GM12878 (cell line): ENCODE data around the gene ANAPC16. TPM values are rescaled to one million over a fixed set of nuclear protein-coding genes. Genes with fewer than 3 reads are reported as not detected.

Experiments used
- EGR1 ChIP-seq, 2 experiments: IDR thresholded peaks; 1 replicate in 1 of 2; 2 replicates in 1 of 2; pipeline ENCODE4 v1.6.1; 2011 to 2012; ENCODE audit warnings: low read depth in 2 of 2, low read length in 2 of 2, borderline replicate concordance in 1 of 2, mild to moderate bottlenecking in 1 of 2, moderate library complexity in 1 of 2
- FOS ChIP-seq: IDR thresholded peaks from 3 replicates; pipeline ENCODE4 v1.6.1; 2011; ENCODE audit warnings: borderline replicate concordance; ENCODE audit not compliant: insufficient read length; ENCODE audit errors: extremely low read depth
- FOXK2 ChIP-seq: fragments of 450-650 bp; IDR thresholded peaks from 2 replicates; pipeline ENCODE4 v1.6.1; 2017; ENCODE audit warnings: mild to moderate bottlenecking, moderate library complexity
- FOXM1 ChIP-seq: IDR thresholded peaks from 2 replicates; pipeline ENCODE4 v1.6.1; 2012; ENCODE audit warnings: low read depth, mild to moderate bottlenecking, inconsistent platforms, low read length, moderate library complexity
- HDAC2 ChIP-seq: fragments of 200-600 bp; sonication (generic); IDR thresholded peaks from 2 replicates; pipeline ENCODE4 v1.6.1; 2017
- HSF1 ChIP-seq: fragments of 150-350 bp; IDR thresholded peaks from 2 replicates; pipeline ENCODE4 v1.6.1; 2014; ENCODE audit warnings: mild to moderate bottlenecking, low read depth, low read length
- IKZF2 ChIP-seq, 2 experiments: fragments of 450-650 bp; IDR thresholded peaks; 2 replicates each; pipeline ENCODE4 v1.6.1; 2017; ENCODE audit warnings: mild to moderate bottlenecking in 2 of 2, moderate library complexity in 2 of 2
- KLF5 ChIP-seq: fragments of 450-650 bp; IDR thresholded peaks from 2 replicates; pipeline ENCODE4 v1.6.1; 2014; ENCODE audit warnings: mild to moderate bottlenecking; ENCODE audit not compliant: partially characterized antibody
- MXI1 ChIP-seq: fragments of 150-350 bp; IDR thresholded peaks from 2 replicates; pipeline ENCODE4 v1.6.1; 2011; ENCODE audit warnings: low read depth, mild to moderate bottlenecking, inconsistent platforms, low read length, improper control_type of control experiment
- PAX8 ChIP-seq: fragments of 450-650 bp; IDR thresholded peaks from 2 replicates; pipeline ENCODE4 v1.6.1; 2017; ENCODE audit warnings: mild to moderate bottlenecking, moderate library complexity
- RB1 ChIP-seq: fragments of 450-650 bp; formaldehyde crosslinking; IDR thresholded peaks from 2 replicates; pipeline ENCODE4 v1.6.1; 2017; ENCODE audit warnings: mild to moderate bottlenecking, borderline replicate concordance
- RFX5 ChIP-seq: IDR thresholded peaks from 2 replicates; pipeline ENCODE4 v1.6.1; 2011; ENCODE audit warnings: low read depth, low read length, improper control_type of control experiment
- SIN3A ChIP-seq: IDR thresholded peaks from 2 replicates; pipeline ENCODE4 v1.6.1; 2012; ENCODE audit warnings: low read depth, low read length, improper control_type of control experiment
- SMAD1 ChIP-seq: fragments of 450-650 bp; IDR thresholded peaks from 2 replicates; pipeline ENCODE4 v1.6.1; 2018; ENCODE audit warnings: mild to moderate bottlenecking, low read depth; ENCODE audit not compliant: partially characterized antibody
- STAT1 ChIP-seq: fragments of 450-650 bp; conservative IDR thresholded peaks from 2 replicates; pipeline ENCODE4 v1.6.1; 2014; ENCODE audit warnings: antibody characterized with exemption, mild to moderate bottlenecking
- TARDBP ChIP-seq: IDR thresholded peaks from 2 replicates; pipeline ENCODE4 v1.6.1; 2016; ENCODE audit warnings: borderline replicate concordance
- USF2 ChIP-seq: IDR thresholded peaks from 2 replicates; pipeline ENCODE4 v1.6.1; 2011; ENCODE audit warnings: low read depth, low read length, improper control_type of control experiment, borderline replicate concordance
- ZBED1 ChIP-seq: IDR thresholded peaks from 2 replicates; pipeline ENCODE4 v1.6.1; 2016; ENCODE audit warnings: borderline replicate concordance
- ZNF384 ChIP-seq: IDR thresholded peaks from 2 replicates; pipeline ENCODE4 v1.6.1; 2012; ENCODE audit warnings: low read depth, mild to moderate bottlenecking, low read length, improper control_type of control experiment, borderline replicate concordance
- ZNF622 ChIP-seq: fragments of 450-650 bp; IDR thresholded peaks from 2 replicates; pipeline ENCODE4 v1.6.1; 2017; ENCODE audit warnings: mild to moderate bottlenecking, inconsistent platforms
- polyA plus RNA-seq, 11 experiments: library from polyadenylated mRNA; depleted of rRNA in 4 of 11; unstranded in 6 of 11; stranded (reverse) in 5 of 11; fragments of >200 nt; fragmentation: Nextera tagmentation in 4 of 11; fragmentation: Illumina TruSeq in 1 of 11; extraction: Ambion mirVana in 4 of 11; extraction: Trizol in 1 of 11; gene quantifications; 1 replicate in 1 of 11; 2 replicates in 10 of 11; pipeline versions ENCODE4 v1.2.1 to v1.2.3, GENCODE V29; 2011 to 2016; ENCODE audit warnings: inconsistent platforms in 2 of 11, missing spikeins in 2 of 11, low read depth in 1 of 11
- total RNA-seq, 4 experiments: library from RNA; depleted of rRNA in 3 of 4; stranded (reverse); fragments of >200 nt in 3 of 4; fragmentation: Illumina TruSeq in 1 of 4; extraction: Trizol in 1 of 4; gene quantifications; 2 replicates each; pipeline versions ENCODE4 v1.2.1 to v1.2.3, GENCODE V29; 2013 to 2021
- TF ChIP-seq, protein P1 (sequence below): fragments of 450-650 bp; IDR thresholded peaks from 2 replicates; pipeline ENCODE4 v1.6.1; 2017; ENCODE audit warnings: antibody characterized with exemption, mild to moderate bottlenecking, moderate library complexity
- TF ChIP-seq, protein P2 (sequence below): IDR thresholded peaks from 2 replicates; pipeline ENCODE4 v1.6.1; 2012; ENCODE audit warnings: low read depth, low read length, improper control_type of control experiment
- TF ChIP-seq, protein P3 (sequence below): IDR thresholded peaks from 2 replicates; pipeline ENCODE4 v1.6.1; 2012; ENCODE audit warnings: low read depth, low read length, improper control_type of control experiment

The ANAPC16 gene
- total and polyA plus RNA-seq, 10 of the 15 experiments (the other 5 are each of a cell fraction or from before 2014, with no cell fraction given) = 66.9 to 208 (median 134) TPM

GRCh38 chr10:72257051-72257892, 41.5 kb downstream of the ANAPC16 start (continued):
- TF ChIP-seq EGR1 (IDR thresholded peaks at IDR 0.05; ENCODE audit: borderline replicate concordance in 1 of 2, low read depth in 2 of 2, low read length in 2 of 2) (0 out of 3 replicates have a peak, but pooled peaks of 1 of the 2 experiments have one; percentile 11), HDAC2 (no peak), FOXK2 (no peak), SIN3A (no peak), SMAD1 (no peak), RB1 (no peak; the same call in 1 of the 2 replicates), TARDBP (no peak), RFX5 (no peak), KLF5 (peak; percentile 44), ZNF622 (no peak), FOXM1 (peak; percentile 67; the same call in 1 of the 2 replicates), MXI1 (no peak), STAT1 (no peak), ZBED1 (0 out of 2 replicates have a peak, but pooled peaks have one; percentile 29), PAX8 (no peak), ZNF384 (no peak), HSF1 (no peak), FOS (no peak), IKZF2 (IDR thresholded peaks at IDR 0.05) (peak; percentile 99), USF2 (no peak; the same call in 1 of the 2 replicates)
- TF ChIP-seq, protein P1, sequence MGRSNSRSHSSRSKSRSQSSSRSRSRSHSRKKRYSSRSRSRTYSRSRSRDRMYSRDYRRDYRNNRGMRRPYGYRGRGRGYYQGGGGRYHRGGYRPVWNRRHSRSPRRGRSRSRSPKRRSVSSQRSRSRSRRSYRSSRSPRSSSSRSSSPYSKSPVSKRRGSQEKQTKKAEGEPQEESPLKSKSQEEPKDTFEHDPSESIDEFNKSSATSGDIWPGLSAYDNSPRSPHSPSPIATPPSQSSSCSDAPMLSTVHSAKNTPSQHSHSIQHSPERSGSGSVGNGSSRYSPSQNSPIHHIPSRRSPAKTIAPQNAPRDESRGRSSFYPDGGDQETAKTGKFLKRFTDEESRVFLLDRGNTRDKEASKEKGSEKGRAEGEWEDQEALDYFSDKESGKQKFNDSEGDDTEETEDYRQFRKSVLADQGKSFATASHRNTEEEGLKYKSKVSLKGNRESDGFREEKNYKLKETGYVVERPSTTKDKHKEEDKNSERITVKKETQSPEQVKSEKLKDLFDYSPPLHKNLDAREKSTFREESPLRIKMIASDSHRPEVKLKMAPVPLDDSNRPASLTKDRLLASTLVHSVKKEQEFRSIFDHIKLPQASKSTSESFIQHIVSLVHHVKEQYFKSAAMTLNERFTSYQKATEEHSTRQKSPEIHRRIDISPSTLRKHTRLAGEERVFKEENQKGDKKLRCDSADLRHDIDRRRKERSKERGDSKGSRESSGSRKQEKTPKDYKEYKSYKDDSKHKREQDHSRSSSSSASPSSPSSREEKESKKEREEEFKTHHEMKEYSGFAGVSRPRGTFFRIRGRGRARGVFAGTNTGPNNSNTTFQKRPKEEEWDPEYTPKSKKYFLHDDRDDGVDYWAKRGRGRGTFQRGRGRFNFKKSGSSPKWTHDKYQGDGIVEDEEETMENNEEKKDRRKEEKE = no peak
- TF ChIP-seq, protein P2, sequence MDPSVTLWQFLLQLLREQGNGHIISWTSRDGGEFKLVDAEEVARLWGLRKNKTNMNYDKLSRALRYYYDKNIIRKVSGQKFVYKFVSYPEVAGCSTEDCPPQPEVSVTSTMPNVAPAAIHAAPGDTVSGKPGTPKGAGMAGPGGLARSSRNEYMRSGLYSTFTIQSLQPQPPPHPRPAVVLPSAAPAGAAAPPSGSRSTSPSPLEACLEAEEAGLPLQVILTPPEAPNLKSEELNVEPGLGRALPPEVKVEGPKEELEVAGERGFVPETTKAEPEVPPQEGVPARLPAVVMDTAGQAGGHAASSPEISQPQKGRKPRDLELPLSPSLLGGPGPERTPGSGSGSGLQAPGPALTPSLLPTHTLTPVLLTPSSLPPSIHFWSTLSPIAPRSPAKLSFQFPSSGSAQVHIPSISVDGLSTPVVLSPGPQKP = no peak
- TF ChIP-seq, protein P3, sequence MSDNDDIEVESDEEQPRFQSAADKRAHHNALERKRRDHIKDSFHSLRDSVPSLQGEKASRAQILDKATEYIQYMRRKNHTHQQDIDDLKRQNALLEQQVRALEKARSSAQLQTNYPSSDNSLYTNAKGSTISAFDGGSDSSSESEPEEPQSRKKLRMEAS = no peak
